SK-N-SH (cell line): ENCODE data around the gene ATXN7L3.

Experiments used
- EP300 ChIP-seq, 2 experiments: IDR thresholded peaks; 2 replicates each; pipeline versions ENCODE4 v1.4.0 to v1.6.1; 2012; ENCODE audit warnings: borderline replicate concordance in 1 of 2, low read depth in 1 of 2, low read length in 1 of 2
- YY1 ChIP-seq: IDR thresholded peaks from 2 replicates; pipeline ENCODE4 v1.4.0; 2012; ENCODE audit warnings: low read depth, mild to moderate bottlenecking

GRCh38 chr17:44229090-44229489 lies 29.4 kb upstream of the ATXN7L3 start:
- TF ChIP-seq EP300 (IDR thresholded peaks at IDR 0.05; ENCODE audit: borderline replicate concordance in 1 of 2, low read depth in 1 of 2, low read length in 1 of 2) (no peak), YY1 (no peak)
